HG03103 (cell line): ENCODE measurements around the gene POLE.

Experiments used
- ATAC-seq: cut with Tn5 transposase; IDR thresholded peaks from one replicate; pipeline ENCODE4 v1.9.1; 2021; ENCODE audit warnings: low read depth; ENCODE audit not compliant: unreplicated experiment

POLE gene

GRCh38 chr12:132689227-132689626 is 2.1 kb upstream of the POLE start:
- no peak for ATAC-seq

GRCh38 chr12:132686825-132687210 is 324 bp downstream of the POLE start:
- ATAC-seq, result peak; percentile 36

DNA sequence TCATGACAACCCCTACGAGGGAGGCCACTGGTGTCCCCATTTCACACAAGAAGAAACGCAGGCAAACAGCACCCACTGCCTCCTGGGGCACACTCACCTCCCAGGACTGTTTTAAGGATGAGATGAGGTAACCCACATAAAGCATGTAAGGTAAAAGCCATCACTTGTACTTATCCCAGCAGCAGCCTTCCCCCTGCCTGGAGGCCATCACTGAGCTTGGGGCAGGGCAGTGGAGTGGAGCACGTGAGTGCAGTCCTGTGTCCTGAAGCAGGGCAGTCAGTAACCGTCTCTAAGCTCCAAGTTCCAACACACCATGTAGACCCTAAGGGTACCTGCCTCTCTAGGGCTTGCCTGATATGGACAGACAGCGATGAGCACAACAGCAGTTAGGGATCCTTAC is 1.7 kb downstream of the POLE start:
- no peak for ATAC-seq

GRCh38 chr12:132677492-132677891 is 9.7 kb downstream of the POLE start:
- ATAC-seq, result no peak

GRCh38 chr12:132675757-132676432 is 11.2 kb downstream of the POLE start:
- no peak for ATAC-seq

DNA sequence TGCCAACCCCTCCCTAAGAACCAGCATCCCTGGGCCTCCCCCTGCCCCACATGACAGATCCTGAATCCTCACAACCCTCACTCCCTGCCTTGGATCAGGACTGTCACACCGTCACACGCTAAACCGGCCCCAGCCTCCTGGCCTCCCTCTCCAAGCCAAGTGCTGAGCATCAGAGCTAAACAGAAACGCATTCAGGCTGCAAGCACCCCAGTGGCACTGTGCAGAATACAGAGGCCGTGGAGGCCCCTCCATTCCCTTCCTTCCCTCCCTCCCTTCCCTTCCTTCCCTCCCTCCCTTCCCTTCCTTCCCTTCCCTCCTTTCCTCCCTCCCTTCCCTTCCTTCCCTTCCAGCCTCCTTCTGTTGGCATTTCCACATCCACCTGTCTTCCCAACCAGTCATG is 12.6 kb downstream of the POLE start:
- ATAC-seq, result no peak

- ATAC-seq, result no peak
Measured at GRCh38 chr12:132673288-132674179, 13.6 kb downstream of the POLE start.

GRCh38 chr12:132672678-132673077 is 14.5 kb downstream of the POLE start:
- ATAC-seq, result no peak

DNA sequence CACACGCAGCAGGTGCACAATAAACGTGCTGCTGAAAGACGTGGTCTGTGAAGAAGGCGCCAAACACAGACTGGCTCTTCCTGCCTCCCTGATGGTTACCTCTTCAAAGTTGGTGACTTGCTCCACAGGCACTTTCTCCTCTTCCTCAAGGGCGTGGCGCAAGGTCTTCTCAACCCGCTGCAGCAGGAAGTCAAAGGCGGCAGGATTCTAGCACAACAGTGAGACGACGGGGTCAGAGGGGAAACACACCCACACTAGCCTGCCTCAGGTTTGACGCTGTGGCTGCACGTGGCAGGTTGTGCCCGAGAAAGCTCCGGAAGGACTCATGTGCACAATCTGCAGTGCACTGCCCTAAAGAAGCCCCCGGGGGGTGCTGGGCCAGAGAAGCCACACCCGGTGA is 15.0 kb downstream of the POLE start:
- no peak for ATAC-seq

DNA sequence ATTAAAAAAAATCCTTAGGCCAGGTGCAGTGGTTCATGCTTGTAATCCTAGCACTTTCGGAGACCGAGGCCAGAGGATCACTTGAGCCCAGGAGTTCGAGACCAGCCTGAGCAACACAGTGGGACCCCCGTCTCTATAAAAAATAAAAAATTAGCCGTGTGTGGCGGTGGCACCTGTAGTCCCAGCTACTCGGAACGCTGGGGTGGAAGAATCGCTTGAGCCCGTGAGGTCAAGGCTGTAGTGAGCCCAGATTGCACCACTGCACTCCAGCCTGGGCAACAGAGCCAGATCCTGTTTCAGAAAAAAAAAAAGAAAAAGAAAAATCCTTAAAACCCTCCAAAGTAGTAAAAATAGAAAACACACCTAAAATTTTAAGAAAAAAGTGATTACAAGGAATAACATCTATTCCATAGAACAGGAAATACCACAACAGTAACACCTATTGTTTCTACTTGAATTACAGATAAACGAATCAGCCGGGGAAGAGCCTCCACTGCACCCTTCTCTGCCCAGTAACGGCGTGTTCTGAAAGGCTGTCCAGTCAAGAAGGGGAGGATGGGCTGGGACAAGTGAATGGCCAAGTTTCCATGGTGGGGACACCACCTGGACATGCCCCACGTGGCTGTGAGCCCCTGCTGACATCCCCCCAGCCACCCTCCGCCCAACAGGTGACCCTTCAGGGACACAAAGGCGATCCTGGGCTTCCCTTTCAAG is 17.8 kb downstream of the POLE start:
- ATAC-seq, result no peak

DNA sequence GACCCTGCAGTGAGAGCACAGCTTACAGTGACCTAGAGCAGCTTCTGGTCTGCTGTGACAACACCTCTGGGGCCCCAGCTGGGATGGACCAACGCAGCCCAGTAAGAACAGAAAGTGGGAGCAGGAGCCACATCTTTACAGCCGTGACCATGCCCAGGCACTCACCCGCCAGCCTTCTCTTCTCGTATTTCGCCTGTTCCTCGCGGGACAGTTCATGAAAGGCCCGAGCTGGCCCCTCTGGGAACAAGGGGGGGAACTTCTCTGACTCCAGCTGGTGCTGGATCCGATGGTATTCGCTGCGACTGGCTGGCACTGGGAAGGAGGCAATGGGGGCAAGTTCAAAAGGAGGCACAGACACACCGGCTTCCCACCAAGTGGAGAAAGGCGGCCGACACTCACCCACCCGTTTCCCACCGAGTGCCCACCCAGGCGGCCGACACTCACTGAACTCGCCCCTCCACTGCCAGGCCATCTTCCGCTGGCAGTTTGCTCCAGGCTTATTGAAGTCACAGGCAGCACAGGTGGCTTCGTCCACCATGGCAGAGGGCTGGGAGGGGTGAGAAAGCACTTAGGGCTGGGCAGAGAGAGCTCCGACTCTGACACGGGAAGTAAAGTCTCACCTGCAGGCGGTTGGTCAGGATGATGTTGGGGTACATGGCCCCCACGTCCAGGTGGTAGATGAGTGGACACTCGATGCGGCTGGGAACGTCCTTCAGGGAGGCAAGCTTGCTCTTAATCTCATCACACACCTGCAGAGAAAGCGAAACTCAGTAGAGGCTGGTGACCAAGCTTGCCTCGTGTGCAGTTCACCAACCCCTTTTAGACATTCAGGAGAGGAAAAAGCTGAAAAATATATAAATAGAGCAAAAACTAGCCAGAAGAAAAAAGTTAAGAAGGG is 18.7 kb downstream of the POLE start:
- ATAC-seq, result no peak

DNA sequence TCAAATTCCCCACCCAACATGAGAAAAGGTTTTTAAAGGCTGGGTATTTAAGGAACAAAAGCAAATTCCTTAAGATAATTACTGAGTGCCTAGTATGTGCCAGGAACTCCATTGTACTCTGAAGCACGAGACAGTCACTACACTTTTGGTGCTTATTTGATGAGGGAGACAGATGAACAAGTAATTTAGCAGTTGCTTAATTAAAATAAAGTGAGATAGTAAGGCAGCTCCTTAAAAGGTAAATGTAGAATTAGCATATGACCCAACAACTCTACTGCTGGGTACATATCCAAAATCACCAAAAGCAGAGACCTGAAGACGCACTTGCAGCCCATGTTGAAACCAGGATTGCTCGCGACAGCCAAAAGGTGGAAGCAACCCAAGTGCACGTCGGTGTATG is 21.3 kb downstream of the POLE start:
- no peak for ATAC-seq

GRCh38 chr12:132665149-132665491 is 22.0 kb downstream of the POLE start:
- no peak for ATAC-seq

GRCh38 chr12:132664206-132665148 is 22.7 kb downstream of the POLE start:
- ATAC-seq, result no peak

- no peak for ATAC-seq
Measured at GRCh38 chr12:132662901-132663755, 24.0 kb downstream of the POLE start.

GRCh38 chr12:132661972-132662371 is 25.2 kb downstream of the POLE start:
- ATAC-seq, result no peak

DNA sequence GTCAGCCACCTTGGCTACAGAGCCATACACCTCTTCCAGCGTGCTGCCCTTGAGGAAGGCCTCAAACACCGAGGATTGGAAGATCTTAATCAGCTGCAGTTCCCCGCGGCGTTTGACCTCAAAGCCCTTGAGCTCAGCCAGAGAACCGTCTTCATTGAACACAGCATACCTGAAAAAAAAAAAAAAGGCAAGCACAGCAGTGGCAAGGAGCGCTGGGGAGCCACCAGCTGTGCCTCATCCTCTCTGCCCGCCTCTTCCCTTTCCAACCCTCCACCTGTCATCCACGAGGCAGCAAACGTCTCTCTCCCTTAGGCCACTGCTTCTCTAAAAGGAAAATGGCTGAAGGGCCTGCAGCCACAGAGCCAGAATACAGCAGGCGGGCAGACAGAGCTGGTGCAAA is 26.1 kb downstream of the POLE start:
- ATAC-seq, result no peak

GRCh38 chr12:132660052-132660451 is 27.1 kb downstream of the POLE start:
- ATAC-seq, result no peak

DNA sequence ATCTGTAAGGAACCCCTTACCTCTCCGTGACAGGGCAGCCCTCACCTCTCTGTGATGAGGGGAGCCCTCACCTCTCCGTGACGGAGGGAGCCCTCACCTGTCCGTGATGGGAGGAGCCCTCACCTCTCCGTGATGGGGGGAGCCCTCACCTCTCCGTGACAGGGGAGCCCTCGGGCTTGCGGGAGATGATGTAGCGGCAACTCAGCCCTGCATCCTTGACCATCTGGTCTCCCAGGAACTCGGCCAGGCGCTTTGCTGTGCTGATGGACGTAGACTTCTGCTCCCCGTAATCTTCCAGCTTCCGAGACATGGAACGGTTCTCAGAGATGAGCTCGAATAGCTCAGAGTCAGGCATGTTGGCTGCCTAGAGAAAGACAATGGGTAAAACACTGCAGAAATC is 28.0 kb downstream of the POLE start:
- ATAC-seq, result no peak
